Peyer's patch (tissue), 4 donors: Measurements from ENCODE around the gene POLG2.

Source experiments
- POLR2A ChIP-seq, 2 donors: fragments of 450-650 bp; IDR thresholded peaks; one replicate each; pipeline ENCODE4 v1.5.1; 2017; ENCODE audit warnings: antibody characterized with exemption in 2 of 2, mild to moderate bottlenecking in 2 of 2, moderate library complexity in 2 of 2
- TF ChIP-seq, protein P1 (sequence below), 6 experiments: fragments of 450-650 bp in 4 of 6; fragments of 200-600 bp in 2 of 6; sonication (generic) in 1 of 6; IDR thresholded peaks; one replicate each; pipeline ENCODE4 v1.5.1; 2017 to 2019; ENCODE audit warnings: antibody characterized with exemption in 6 of 6, mild to moderate bottlenecking in 3 of 6, moderate library complexity in 1 of 6

DNA sequence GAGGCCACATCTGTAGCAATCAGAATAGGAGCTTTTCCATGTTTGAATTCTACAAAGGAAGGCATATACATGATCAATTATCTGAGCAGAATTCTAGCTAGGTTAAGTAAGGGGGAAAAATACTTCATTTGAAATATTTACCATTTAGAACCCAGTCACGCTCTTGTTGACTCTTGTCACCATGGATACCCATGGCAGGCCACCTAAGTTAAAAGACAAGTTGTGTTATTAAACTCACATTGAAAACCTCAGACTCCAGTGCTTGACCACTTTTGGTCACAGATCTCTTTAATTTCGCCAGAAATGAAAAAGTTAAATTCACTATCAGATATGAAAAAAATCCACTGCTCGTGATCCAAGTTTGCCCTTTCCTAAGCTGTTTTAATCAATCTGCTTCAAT lies 5.2 kb upstream of the POLG2 start:
- TF ChIP-seq, protein P1, sequence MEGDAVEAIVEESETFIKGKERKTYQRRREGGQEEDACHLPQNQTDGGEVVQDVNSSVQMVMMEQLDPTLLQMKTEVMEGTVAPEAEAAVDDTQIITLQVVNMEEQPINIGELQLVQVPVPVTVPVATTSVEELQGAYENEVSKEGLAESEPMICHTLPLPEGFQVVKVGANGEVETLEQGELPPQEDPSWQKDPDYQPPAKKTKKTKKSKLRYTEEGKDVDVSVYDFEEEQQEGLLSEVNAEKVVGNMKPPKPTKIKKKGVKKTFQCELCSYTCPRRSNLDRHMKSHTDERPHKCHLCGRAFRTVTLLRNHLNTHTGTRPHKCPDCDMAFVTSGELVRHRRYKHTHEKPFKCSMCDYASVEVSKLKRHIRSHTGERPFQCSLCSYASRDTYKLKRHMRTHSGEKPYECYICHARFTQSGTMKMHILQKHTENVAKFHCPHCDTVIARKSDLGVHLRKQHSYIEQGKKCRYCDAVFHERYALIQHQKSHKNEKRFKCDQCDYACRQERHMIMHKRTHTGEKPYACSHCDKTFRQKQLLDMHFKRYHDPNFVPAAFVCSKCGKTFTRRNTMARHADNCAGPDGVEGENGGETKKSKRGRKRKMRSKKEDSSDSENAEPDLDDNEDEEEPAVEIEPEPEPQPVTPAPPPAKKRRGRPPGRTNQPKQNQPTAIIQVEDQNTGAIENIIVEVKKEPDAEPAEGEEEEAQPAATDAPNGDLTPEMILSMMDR (IDR thresholded peaks at IDR 0.05), result no peak
- no peak for TF ChIP-seq POLR2A (IDR thresholded peaks at IDR 0.05)
